ENCODE data around the gene PABPC1L.
"Not testable (repeated sequence)": the region's sequence is repeated elsewhere in the genome, so short reads cannot be mapped to it uniquely, and the experiment has no call there.

Gene PABPC1L

GRCh38 chr20:44909872-44910689 is at the start of gene PABPC1L:
TSS of gene PABPC1L (plus strand) at chr20:44910060. CDS start at chr20:44910144, 84 bp downstream.
- peak; percentile 18 to 35 for DNase-seq

- peak in 1 of 2 experiments; percentile 63 for DNase-seq
Observed at GRCh38 chr20:44861531-44862006, 48.3 kb upstream of the PABPC1L start.

- no peak for DNase-seq
Observed at GRCh38 chr20:44862286-44862685, 47.6 kb upstream of the PABPC1L start.

- not testable (repeated sequence) for DNase-seq
Observed at GRCh38 chr20:44863365-44864084, 46.3 kb upstream of the PABPC1L start.

GRCh38 chr20:44864493-44864892 is 45.4 kb upstream of the PABPC1L start:
- DNase-seq = not testable (repeated sequence)

GRCh38 chr20:44866703-44867335 is 43.0 kb upstream of the PABPC1L start:
- DNase-seq = no peak

GRCh38 chr20:44869471-44869870 is 40.4 kb upstream of the PABPC1L start:
- DNase-seq = no peak

- not testable (repeated sequence) for DNase-seq
Observed at GRCh38 chr20:44882360-44882759, 27.5 kb upstream of the PABPC1L start.

GRCh38 chr20:44883214-44883902 is 26.5 kb upstream of the PABPC1L start:
- DNase-seq = no peak

GRCh38 chr20:44884907-44885391 is 24.9 kb upstream of the PABPC1L start:
- no peak for DNase-seq

GRCh38 chr20:44885392-44886265 is 24.2 kb upstream of the PABPC1L start, which contains the start of gene YWHAB:
TSS of gene YWHAB (plus strand) at chr20:44885705. CDS start at chr20:44901534, 15,829 bp downstream.
- DNase-seq = peak; percentile 98 to 99

- no peak for DNase-seq
Observed at GRCh38 chr20:44886266-44886651, 23.6 kb upstream of the PABPC1L start.

GRCh38 chr20:44886828-44887227 is 23.0 kb upstream of the PABPC1L start:
- DNase-seq = no peak

- no peak for DNase-seq
Observed at GRCh38 chr20:44887466-44887865, 22.4 kb upstream of the PABPC1L start.

- DNase-seq = peak in 1 of 2 experiments; percentile 15
Observed at GRCh38 chr20:44888226-44889103, 21.4 kb upstream of the PABPC1L start.

- no peak for DNase-seq
Observed at GRCh38 chr20:44891826-44892225, 18.0 kb upstream of the PABPC1L start.

- DNase-seq = no peak
Observed at GRCh38 chr20:44894959-44895358, 14.9 kb upstream of the PABPC1L start.

- no peak for DNase-seq
Observed at GRCh38 chr20:44896583-44896982, 13.3 kb upstream of the PABPC1L start.

GRCh38 chr20:44897133-44897532 is 12.7 kb upstream of the PABPC1L start:
- no peak for DNase-seq

GRCh38 chr20:44900231-44900854 is 9.5 kb upstream of the PABPC1L start:
- no peak for DNase-seq
